GM12891 (cell line): ENCODE results near the gene TSC22D3.

Source experiments
- POLR2A ChIP-seq: IDR thresholded peaks from 2 replicates; pipeline ENCODE4 v1.6.1; 2011; ENCODE audit warnings: low read depth, low read length, control low read depth
- POLR2AphosphoS5 ChIP-seq: IDR thresholded peaks from 2 replicates; pipeline ENCODE4 v1.6.1; 2011; ENCODE audit warnings: low read depth, low read length, control low read depth

DNA sequence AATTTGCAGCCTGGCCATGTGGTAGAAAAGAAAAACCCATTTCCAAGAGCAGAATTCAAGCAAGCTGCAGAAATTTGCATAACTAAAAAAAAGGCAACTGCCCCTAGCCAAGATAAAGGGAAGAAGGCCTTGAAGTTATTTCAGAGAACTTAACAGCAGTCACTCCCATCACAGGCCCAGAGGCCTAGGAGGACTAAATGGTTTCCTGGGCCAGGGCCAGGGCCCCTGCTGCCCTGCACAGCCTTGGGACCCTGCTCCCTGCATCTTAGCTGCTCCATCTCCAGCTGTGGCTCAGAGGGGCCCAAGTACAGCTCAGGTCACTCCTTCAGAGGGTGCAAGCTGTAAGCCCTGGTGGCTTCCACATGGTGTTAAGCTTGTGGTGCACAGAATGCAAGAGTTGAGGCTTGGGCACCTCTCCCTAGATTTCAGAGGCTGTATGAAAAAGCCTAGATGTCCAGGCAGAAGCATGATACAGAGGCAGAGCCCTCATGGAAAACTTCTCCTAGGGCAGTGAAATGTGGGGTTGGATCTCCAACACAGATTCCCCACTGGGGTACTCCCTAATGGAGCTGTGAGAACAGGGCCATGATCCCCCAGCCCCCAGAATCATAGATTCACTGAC lies 43.4 kb upstream of the TSC22D3 start:
- TF ChIP-seq POLR2A (no peak), POLR2AphosphoS5 (no peak)
